ENCODE data around the gene NFS1.
"Not testable (repeated sequence)": the region's sequence is repeated elsewhere in the genome, so short reads cannot be mapped to it uniquely, and the experiment has no call there.

The NFS1 gene

DNA sequence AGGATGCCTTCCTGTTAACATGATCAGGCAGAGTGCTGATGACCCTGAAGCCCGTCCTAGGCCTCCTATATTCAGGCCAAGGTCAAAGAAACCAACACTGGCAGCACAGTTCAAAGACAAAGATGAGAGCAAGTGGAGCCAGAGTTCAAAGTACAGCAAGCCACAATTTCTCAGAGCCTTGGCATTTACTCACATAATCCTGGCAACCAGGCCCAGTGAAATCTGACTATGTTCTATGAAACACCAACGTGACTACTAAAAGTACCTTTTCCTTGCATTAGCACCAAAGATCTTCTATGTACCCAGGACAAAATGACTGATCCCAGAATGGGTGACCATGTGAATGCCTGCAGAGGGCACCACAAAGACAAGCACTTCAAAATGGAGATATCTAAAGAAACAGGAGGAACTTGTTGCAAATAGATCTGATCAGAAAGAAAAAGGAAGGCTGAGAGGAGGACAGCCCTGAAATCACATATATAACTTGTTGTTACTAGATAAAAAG lies 3.9 kb downstream of the NFS1 start:
- H3K27ac ChIP-seq, result no peak overlapping the region
- TF ChIP-seq, protein P1, sequence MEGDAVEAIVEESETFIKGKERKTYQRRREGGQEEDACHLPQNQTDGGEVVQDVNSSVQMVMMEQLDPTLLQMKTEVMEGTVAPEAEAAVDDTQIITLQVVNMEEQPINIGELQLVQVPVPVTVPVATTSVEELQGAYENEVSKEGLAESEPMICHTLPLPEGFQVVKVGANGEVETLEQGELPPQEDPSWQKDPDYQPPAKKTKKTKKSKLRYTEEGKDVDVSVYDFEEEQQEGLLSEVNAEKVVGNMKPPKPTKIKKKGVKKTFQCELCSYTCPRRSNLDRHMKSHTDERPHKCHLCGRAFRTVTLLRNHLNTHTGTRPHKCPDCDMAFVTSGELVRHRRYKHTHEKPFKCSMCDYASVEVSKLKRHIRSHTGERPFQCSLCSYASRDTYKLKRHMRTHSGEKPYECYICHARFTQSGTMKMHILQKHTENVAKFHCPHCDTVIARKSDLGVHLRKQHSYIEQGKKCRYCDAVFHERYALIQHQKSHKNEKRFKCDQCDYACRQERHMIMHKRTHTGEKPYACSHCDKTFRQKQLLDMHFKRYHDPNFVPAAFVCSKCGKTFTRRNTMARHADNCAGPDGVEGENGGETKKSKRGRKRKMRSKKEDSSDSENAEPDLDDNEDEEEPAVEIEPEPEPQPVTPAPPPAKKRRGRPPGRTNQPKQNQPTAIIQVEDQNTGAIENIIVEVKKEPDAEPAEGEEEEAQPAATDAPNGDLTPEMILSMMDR (conservative IDR thresholded peaks at IDR 0.05), result no peak

DNA sequence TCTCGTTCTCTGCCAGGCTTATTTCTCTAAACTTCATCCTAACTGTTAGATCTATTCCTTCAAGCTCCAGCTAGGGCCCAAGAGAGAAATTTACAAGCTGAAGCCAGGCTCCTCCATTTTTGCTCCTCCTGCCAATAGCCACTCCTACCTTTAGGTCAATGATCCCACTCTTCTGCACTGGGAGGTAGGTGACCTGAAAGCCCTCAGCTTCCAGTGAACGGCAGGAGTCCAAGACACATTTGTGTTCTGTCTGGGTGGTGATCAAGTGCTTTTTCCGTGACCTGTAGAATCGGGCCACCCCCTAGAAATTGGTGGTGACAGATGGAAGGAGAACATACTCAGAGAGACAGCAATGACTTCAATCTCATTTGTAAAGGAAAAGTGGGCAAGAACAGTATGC lies 8.9 kb downstream of the NFS1 start:
- H3K27ac ChIP-seq, result no peak overlapping the region
- TF ChIP-seq, protein P1 (conservative IDR thresholded peaks at IDR 0.05), result no peak

DNA sequence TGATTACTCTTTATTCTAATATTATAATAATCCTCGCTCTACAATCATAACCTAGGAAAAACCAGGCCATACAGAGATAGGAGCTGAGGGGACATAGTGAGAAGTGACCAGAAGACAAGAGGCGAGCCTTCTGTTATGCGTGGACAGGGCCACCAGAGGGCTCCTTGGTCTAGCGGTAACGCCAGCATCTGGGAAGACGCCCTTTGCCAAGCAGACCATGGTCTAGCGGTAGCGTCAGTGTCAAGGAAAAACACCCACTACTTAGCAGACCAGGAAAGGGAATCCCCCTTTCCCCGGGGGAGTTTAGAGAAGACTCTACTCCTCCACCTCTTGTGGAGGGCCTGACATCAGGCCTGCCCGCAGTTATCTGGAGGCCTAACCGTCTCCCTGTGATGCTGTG lies 12.3 kb downstream of the NFS1 start:
- H3K27ac ChIP-seq, result not testable (repeated sequence)
- TF ChIP-seq, protein P1 (conservative IDR thresholded peaks at IDR 0.05), result peak; percentile 33

DNA sequence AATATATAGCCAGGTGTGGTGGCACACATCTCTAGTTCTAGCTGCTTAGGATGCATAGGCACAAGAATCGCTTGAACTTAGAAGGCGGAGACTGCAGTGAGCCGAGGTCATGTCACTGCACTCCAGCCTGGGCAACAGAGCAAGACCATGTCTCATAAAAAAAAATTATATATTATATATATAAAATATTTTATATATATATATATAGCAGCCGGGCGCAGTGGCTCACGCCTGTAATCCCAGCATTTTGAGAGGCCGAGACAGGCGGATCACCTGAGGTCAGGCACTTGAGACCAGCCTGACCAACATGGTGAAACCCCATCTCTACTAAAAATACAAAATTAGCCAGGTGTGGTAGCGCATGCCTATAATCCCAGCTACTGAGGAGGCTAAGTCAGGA lies 13.8 kb downstream of the NFS1 start:
- H3K27ac ChIP-seq, result not testable (repeated sequence)

DNA sequence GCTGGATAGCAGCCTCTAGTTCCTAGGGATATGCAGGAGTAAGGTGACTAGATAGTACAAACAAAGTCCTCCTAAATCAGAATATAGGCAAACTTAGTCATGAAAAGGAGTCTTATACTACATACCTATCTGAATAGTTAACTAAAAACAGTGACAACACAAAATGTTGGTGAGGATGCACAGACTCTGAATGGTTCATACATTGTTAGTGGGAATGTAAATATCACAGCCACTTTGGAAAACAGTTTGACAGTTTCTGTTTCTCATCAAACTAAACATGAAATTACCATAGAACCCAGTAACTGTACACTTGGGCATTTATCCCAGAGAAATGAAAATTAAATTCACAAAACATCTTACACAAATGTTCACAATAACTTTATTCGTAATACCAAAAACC lies 17.2 kb downstream of the NFS1 start:
- no peak overlapping the region for H3K27ac ChIP-seq
- TF ChIP-seq, protein P1 (conservative IDR thresholded peaks at IDR 0.05), result no peak

DNA sequence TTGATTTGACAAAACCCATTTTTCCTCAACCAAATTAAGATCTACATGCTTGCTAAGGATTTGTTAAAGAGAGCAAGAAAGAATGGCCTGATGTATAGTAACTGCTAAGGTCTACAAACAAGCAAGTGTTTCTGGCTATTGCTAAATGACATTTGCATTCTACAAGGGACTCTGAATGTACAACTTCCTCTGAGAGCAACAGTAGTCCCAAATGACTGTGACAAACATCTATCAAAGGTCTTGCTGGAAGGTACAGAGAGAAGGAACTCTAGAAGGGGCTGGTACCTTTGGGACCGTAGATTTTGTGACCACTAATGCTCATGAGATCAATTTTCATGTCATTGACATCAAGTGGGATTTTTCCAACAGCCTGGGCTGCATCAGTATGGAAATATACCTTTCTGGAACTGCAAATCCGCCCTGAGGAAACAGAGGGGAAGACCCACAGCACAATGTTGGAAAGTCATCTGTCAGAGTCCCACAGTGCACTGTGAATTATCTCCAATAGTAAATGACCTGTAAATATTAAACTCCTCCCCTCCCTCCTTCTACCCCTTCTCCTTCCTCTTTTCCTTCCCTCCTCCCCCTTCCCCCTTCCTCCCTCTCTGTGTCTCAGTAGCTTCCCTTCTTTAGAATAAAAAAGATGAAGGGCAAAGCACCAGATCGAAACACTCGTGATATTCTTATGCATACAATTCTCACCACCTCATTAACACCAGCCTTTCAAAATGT lies 18.5 kb downstream of the NFS1 start:
- no peak overlapping the region for H3K27ac ChIP-seq
- TF ChIP-seq, protein P1 (conservative IDR thresholded peaks at IDR 0.05), result no peak

DNA sequence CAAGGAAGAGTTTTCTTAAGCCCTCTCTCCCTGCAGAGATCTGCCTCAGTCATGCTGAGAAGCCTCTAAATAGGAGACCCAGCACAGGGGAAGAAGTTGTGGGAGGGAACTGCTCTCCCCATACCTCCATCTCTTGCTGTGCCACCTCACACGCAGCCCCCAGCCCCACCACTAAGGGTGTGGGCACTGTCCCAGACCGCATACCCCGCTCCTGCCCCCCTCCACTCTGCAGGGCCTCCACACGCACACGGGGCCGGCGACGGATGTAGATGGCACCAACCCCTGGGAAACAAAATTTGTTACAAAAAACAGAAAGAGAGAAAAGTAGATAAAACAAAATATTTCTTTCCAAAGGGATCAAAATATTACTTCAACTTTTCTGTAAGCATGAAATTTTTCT lies 24.2 kb downstream of the NFS1 start:
- H3K27ac ChIP-seq, result no peak overlapping the region
- TF ChIP-seq, protein P1 (conservative IDR thresholded peaks at IDR 0.05), result no peak

DNA sequence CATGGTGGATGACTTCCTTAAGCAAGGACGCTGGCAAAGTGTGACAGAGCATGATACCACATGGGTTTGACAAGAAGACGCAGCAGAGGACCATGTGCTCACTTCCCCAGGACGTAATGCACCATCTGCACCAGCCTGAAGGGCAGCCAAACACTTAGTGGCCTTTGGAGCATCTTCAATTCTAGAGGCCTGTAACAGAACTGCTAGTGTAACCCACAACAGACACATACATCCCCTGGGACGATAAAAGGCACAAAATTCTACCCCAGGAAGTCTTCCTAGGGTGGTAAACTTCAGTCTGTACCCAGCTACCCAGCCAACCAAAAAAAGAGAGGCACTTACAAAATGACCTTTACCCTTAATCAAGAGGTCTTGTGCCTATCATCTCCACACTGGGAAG lies 25.3 kb downstream of the NFS1 start:
- TF ChIP-seq, protein P1 (conservative IDR thresholded peaks at IDR 0.05), result no peak
- no peak overlapping the region for H3K27ac ChIP-seq

All from VCaP (cell line).